IMR-90 (cell line): ENCODE measurements around the gene TMEM247.

Experiments
- BHLHE40 ChIP-seq: fragments of 150-350 bp; IDR thresholded peaks from 2 replicates; pipeline ENCODE4 v1.6.1; 2016; ENCODE audit warnings: mild to moderate bottlenecking, low read depth, low read length
- CHD1 ChIP-seq: IDR thresholded peaks from 2 replicates; pipeline ENCODE4 v1.6.1; 2012; ENCODE audit warnings: low read depth, low read length, improper control_type of control experiment
- CTCF ChIP-seq: conservative IDR thresholded peaks from 2 replicates; pipeline ENCODE4 v1.5.1; 2012; ENCODE audit warnings: mild to moderate bottlenecking, low read depth, low read length, improper control_type of control experiment
- MAFK ChIP-seq: IDR thresholded peaks from 2 replicates; pipeline ENCODE4 v1.6.1; 2012; ENCODE audit warnings: low read depth, low read length, improper control_type of control experiment
- MXI1 ChIP-seq: IDR thresholded peaks from 2 replicates; pipeline ENCODE4 v1.6.1; 2012; ENCODE audit warnings: low read depth, mild to moderate bottlenecking, low read length, moderate library complexity, borderline replicate concordance
- POLR2A ChIP-seq: IDR thresholded peaks from 2 replicates; pipeline ENCODE4 v1.6.1; 2012; ENCODE audit warnings: mild to moderate bottlenecking, low read depth, low read length
- RAD21 ChIP-seq: IDR thresholded peaks from 2 replicates; pipeline ENCODE4 v1.6.1; 2012; ENCODE audit warnings: low read length, improper control_type of control experiment
- SMC3 ChIP-seq: fragments of 150-350 bp; IDR thresholded peaks from 2 replicates; pipeline ENCODE4 v1.6.1; 2016; ENCODE audit warnings: low read depth, mild to moderate bottlenecking, antibody characterized with exemption, low read length, moderate library complexity
- USF2 ChIP-seq: fragments of 150-350 bp; IDR thresholded peaks from 2 replicates; pipeline ENCODE4 v1.6.1; 2017; ENCODE audit warnings: mild to moderate bottlenecking, antibody characterized with exemption, low read length, low read depth

- TF ChIP-seq CTCF (no peak), MXI1 (no peak), MAFK (no peak), SMC3 (no peak), POLR2A (no peak), USF2 (no peak), CHD1 (no peak), RAD21 (no peak), BHLHE40 (no peak)
These were observed 31.3 kb upstream of the TMEM247 start for GRCh38 chr2:46448111-46448510.
